HPDE6-E6E7 (cell line): ENCODE measurements around the gene FBXO5.
"Not testable (repeated sequence)": the region's sequence is repeated elsewhere in the genome, so short reads cannot be mapped to it uniquely, and the experiment has no call there.

Source experiments
- DNase-seq: peaks from one replicate; pipeline ENCODE4 v3.0.0; 2011; ENCODE audit warnings: missing footprints; ENCODE audit errors: extremely low spot score

The FBXO5 gene, protein sequence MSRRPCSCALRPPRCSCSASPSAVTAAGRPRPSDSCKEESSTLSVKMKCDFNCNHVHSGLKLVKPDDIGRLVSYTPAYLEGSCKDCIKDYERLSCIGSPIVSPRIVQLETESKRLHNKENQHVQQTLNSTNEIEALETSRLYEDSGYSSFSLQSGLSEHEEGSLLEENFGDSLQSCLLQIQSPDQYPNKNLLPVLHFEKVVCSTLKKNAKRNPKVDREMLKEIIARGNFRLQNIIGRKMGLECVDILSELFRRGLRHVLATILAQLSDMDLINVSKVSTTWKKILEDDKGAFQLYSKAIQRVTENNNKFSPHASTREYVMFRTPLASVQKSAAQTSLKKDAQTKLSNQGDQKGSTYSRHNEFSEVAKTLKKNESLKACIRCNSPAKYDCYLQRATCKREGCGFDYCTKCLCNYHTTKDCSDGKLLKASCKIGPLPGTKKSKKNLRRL

DNA sequence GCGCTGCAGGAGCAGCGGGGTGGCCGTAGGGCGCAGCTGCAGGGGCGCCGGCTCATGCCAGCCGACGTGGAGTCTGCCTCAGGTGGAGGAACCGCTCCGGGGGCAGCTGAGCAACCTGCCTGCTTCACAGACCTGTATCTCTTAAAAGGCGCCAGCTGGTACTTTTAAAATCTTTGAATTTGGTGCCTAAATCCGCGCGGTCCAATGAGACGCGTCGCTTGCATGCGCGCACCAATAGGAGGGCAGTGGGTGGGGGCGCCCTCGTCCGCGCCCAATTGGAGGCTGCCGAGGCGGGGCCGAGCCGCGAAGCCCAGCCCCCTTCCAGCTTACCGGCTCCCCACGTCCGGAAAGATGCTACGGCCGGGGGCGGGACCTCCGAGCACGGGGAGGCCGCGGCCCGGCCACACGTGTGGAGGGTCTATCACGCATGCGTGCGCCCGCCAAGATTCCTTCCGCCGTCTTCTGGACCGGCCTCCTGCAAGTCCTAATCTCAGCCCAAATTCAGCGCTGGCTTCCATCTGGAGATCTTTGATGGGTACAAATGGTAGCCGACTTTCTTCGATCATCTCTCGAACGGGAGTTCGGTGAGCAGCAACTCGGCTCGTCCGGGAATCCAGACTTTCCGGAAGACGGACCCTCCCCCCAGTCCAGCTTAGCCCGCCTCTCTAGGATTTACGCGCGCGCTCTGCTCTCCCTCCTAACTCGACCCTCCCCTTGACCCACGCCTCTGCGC lies at the start of gene FBXO5:
Gene FBXO5, minus strand, starts transcription at position 138 of the 733 bp plus-strand sequence. Its CDS starts 82 bp downstream, at position 56.
- DNase-seq = peak; percentile 79

DNA sequence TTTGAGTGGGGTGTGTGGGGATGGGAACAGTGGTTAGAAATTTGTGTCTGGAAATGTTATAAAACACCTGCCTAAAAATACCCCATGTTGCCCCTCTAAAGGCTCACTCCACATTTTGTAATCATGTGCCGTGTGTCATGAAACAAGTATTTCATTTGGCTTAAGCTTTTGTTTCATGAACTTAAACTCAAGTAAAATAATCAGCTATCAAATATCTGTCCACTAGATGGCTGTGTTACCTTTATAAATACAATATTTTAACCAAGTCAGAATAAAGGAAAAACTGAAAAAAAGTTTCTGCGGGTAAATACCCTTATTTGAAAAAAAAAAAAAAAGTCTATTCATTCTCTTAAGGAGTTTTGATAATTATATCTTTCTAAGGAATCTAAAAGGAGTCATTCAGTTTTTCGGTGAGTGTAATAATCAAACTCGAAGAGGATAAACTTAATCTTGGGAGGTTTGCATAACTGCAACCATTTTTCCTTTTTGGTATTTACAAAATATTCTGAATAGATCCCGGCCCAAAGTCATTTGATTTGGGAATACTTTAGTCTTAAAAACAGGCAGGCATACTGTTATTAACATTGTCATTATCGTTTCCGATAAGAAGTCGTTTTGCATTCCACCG lies 49.5 kb upstream of the FBXO5 start:
- DNase-seq = no peak

DNA sequence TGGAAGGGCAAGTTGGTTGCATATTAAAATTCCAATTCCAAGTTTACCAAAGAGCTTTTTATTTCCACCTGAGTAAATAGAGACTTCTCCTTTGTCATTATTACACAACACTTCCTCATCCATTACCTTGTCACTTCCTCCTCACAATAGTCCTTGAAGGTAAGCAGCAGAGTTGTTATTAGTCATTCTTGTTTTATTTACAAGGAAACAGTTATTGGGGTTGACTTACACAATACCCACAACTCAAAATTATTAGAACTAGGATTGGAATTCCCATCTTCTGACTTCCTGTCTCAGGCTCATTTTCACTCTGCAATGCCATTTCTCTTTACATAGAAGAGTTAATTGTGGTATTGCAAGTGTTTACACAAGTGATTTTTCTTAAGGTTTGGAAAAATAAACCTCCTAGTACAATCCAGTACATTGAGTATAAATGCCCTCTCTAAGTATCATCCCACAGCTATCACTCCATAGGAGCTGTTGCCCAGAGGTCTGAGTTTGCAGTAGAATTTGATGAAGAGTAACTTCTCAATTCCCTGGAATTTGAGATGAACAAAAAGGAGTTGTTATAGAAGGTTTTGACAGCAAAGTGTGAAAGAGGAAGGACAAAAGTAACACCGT lies 48.6 kb upstream of the FBXO5 start:
- DNase-seq = peak; percentile 72

DNA sequence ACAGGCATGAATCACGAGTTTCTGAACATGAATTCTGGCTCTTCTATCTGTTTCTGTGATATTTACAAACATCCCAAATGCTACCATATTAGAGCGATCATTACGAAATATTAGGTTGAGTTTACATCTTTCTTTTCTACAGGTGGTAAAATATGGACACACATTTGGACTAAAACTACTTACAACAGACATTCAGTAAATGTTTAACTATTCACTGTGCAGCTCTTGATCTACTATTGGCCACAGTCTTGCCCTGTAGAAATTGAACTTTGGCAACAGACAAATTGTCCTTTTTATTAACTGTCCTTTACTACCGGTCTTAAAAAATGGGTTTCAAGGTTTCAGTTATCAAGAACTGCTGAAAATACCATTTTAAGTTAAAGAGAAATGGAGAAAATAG lies 46.1 kb upstream of the FBXO5 start:
- DNase-seq = no peak

DNA sequence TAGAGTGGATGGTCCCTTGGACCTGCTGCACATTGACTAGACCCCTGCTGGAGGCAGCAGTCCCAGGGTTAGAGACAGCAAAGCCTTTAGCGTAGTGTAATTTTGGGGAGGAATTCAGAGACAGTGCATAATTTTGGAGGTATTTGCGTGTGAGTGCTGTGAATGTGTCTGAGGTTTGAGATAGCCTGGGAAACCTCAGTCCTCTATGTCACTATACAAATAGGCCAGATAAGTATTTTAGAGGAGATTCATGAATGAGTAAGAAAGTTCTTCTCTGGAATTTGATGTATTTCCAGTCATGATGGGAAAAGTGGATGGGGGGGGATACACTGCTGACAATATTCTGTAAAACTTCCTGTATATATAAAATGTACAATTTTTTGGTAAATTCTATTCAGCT lies 45.4 kb upstream of the FBXO5 start:
- DNase-seq = no peak

DNA sequence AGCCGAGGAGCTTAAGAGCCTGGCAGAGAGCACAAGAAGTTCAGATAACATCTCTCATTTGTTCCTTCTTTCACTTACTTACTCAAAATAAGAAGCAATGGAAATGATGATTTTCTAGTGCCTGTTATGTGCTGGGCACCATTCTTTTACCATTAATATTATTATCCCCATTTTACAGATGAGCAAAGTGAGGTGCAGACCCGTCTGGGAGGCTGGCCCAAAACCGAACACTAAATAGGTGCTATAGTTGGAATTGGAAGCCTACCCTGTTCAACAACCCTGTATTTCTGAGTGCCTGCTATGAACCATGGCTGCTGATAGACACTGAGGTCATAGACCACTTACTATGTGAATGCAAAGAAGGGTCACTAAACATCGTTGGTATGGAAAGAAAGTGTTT lies 44.6 kb upstream of the FBXO5 start:
- DNase-seq = no peak

DNA sequence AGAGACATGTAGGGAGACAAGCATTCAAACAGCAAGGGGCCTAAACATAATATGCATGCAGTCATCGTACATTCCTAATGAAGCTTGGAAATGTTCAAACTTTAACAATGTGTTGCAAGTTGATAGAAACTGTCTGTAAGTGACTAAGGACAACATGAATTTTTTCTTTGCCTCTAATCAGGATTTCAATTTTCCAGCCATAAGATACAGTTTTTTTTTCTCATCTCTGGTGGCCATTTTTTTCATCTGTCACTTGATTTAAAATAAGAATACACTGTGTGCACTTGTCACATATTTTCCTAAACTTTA lies 41.8 kb upstream of the FBXO5 start:
- DNase-seq = no peak

DNA sequence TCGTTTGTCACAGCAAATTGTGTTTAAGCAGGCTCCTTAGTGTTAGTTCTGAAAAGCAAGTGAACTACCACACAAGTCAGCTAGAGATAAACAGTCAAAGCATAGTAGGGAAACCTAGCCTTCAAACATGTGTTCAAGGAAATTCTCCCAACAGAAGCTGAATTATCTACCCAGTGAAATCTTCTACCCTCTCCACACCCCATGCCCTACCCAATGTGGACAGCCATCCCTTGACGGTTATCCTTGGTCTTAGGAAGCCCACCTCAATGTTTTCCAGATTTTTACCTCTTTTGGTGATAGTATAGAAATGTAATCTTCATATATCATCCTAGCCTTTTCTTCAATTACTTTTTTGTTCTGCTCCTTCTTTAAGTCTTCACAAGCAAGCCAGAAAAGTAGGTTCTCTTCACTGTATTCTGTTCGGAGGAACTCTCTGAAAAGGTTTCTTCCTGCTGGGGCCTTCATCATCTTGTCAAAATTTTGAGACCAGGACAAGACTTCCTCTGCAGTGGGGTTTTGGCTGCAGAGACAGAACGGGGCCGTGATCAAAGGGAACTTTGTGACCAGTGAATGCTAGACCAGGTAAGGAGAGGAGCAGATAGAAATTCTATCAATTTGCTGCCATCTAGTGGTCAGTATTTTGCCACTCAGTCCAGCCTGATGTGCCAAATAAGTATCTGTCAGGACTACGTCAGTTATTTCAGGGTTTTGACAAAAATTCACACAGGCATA lies 41.3 kb upstream of the FBXO5 start:
- peak; percentile 49 for DNase-seq

DNA sequence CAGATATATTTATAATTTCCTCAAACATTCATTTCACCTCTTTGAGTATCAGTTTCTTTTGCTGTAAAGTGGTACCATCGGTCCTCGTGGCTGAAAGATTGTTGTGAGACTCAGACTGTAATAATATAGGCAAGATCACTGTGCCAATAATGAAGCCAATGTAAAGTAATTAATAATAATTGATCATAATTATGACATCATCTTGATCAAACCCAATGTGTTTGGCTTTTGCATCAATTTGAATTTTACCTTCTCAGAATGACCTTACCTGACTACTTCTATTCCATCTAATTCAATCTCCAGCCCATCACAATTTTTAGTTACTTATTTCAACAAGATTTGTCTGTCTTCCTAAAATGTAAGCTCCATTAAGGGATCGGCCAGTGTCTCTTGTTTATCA lies 35.5 kb upstream of the FBXO5 start:
- DNase-seq = no peak

DNA sequence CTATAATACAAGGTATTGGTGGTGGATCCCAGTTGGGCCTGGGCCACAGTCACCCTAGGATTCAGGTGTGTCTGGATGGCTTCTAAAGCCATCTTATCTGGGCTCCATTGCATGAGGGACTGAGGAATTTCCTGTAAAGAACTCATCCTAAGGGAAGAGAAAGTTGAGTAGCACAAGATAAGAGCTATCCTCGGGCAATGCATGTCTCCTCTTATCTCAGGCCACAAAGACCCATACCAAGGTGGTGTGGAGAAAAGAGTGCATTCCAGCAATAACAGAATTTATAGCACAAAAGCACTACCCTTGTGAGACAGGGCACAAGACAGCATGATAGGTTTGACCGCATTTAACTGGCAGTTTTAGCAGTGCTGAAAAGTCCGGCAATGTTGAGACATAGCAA lies 34.0 kb upstream of the FBXO5 start:
- DNase-seq = no peak

DNA sequence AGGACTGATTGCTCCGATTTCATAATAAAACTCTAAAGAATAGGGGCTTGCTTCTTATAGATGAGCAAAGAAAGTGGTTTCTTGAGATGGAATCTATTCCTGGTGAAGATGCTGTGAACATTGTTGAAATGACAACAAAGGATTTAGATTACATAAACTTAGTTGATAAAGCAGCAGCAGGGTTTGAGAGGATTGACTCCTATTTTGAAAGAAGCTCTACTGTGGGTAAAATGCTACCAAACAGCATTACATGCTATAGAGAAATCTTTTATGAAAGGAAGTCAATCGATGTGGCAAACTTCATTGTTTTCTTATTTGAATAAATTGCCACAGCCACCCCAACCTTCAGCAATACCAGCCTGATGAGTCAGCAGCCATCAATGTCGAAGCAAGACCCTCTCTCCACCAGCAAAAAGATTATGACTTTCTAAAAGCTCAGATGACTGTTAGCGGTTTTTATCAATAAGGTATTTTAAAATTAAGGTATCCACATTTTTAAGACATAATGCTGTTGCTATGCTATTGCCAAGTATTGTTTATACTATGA lies 32.3 kb upstream of the FBXO5 start:
- DNase-seq = no peak

DNA sequence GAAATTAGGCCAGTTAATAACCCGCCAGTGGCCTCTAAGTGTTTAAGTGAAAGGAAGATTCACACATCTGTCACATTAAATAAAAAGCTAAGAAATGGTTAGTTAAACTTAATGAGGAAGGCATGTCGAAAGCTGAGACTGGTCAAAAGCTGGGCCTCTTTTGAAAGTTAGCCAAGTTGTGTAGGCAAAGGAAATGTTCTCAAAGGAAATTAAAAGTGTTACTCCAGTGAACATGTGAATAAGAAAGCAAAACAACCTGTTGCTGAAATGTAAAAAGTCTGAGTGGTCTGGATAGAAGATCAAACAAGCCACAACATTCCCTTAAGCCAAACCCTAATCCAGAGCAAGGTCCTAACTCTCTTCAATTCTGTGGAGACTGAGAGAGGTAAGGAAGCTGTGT lies 30.6 kb upstream of the FBXO5 start:
- no peak for DNase-seq

DNA sequence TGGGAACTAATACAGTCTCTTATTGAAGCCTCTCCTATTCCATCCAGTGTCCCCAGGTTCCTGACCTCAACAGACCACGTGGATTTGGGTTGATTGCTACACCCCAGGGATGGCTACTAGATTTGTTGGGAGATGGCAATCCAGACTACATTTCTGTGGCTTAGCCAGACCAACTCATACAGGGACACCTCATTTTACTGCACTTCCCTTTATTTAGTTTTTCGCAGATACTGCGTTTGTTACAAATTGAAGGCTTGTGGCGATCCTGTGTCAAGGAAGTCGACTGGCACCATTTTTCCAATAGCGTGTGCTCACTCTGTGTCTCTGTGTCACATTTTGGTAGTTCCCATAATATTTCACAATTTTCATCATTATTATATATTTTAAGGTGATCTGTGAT lies 30.0 kb upstream of the FBXO5 start:
- no peak for DNase-seq

DNA sequence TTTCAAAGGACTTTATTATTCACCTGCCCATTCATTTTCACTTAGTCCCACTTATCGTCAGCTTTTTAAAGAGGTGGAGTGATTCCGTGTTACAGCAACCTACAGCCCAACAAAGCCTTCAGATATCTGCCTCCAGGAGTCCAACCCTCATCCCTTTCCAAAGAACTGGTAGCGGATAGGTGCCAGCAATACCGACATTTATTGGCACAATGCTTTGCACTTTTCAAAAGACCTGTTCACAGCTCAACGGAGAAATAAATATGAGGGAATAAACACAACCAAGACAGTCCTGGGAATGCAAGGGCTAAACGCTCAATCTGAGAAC lies 20.5 kb upstream of the FBXO5 start:
- DNase-seq = no peak

DNA sequence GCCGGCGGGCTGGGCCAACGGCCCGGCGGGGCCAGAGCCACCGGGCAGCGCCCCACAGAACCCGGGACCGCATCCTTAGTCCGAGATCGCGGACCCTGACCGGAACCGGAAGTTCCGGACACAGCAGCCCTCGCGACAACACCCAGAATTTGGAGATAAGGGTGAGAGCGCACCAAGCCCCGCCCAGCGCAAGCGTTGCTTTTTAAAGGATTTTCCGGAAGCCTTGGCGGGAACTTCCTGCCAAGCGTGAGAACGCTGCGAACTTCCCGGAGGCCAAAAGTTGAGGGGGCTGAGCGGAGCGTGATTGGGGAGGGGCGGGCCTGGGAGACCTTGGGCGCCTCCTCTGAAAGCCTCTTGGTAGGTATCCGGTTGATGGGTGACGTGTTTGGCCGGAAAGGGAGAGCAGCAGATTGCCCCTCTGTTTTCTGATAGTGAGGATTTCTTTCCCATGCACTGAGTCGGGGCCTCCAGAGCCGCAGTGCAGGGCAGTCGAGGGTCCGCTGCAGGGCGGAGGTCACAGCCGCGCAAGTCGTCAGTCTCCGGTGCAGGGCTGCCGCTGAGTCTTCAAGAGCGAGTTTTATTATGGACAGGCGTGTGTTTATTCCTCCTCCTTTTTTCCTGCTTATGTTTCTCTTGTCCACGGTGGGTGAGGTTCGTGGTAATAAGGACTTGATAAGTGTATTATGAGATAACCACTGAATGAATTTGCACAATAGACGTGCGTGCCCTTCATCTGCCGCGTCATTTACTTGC lies 19.9 kb upstream of the FBXO5 start, which contains the start of gene MTRF1L:
Gene MTRF1L, minus strand, starts transcription at position 97 of the 753 bp plus-strand sequence. Its CDS starts 24 bp downstream, at position 73.
- DNase-seq = peak; percentile 83

DNA sequence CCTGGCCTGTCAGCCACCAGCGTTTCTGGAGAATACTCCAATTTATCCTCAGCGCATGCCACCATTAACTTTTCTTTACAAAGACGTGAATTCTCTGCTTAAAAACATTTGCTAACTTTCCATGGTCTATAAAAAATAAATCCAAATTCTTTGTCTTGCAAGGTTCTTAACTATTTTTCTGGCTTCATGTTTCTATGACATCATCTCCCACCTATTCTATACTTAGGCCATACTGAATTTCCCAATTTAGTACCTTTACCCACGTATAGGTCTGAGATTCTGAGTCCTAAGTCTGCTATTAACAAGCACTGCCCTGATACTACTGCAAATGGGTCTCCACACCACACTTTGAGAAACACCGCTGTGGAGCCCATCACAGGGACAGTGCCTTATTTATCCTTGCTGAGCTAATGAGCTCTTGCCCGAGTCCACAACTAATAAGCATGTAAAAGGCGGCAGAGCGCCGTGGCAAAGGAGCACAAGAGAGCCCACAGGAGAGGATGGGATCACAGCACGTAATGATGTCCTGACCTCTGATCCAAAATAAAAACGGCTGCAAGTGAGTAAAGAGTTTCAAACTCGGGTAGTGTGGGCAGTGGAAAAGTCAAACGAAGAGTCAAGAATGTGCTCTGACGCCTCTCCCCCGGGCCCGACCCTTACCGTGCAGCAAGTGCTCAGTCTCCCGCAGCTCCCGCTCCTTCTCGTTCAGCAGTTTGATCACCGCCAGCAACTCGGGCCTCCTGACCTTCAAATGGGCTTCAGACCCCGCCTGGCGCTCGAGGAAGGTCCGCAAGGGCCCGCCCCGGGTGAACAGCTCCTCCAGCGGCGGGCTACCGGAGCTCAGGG lies 19.1 kb upstream of the FBXO5 start:
- DNase-seq = no peak

DNA sequence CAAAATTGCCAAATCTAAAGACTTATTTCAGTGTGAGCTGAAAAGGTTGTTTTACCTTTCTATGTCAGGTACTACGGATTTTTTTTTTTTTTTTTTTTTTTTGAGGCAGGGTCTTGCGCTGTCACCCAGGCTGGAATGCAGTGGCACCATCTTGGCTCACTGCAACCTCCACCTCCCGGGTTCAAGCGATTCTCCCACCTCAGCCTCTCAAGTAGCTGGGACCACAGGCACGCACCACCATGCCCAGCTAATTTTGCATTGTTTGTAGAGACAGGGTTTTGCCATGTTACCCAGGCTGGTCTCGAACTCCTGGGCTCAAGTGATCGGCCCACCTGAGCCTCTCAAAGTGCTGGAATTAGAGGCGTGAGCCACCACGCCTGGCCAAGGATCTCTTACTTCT lies 17.9 kb upstream of the FBXO5 start:
- DNase-seq = not testable (repeated sequence)

DNA sequence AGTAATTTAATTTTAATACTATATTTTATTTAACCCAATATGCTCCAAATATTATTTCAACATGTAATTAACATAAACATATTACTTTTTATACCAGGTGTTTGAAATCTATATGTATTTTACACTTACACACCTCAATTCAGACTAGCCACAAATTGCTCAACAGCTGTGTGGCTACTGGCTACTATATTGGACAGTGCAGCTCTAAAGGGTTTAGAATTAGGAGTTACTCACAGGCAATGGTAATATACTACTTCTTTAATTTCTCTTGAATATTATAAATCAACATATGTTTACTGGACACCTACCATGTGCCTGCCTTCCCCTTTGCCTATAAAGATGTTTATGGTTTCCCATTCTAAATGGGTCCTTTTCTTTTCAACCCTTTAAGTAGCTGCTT lies 17.4 kb upstream of the FBXO5 start:
- DNase-seq = no peak

DNA sequence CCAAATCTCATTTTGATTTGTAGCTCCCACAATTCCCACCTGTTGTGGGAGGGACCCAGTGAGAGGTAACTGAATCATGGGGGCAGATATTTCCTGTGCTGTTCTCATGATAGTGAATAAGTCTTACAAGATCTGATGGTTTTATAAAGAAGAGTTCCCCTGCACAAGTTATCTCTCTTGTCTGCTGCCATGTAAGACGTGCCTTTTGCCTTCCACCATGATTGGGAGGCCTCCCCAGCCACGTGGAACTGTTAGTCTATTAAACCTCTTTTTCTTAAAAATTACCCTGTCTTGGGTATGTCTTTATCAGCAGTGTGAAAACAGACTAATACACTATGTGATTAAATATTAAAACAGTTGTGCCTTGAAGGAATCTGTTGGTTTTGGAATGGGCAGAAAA lies 16.7 kb upstream of the FBXO5 start:
- DNase-seq = not testable (repeated sequence)

DNA sequence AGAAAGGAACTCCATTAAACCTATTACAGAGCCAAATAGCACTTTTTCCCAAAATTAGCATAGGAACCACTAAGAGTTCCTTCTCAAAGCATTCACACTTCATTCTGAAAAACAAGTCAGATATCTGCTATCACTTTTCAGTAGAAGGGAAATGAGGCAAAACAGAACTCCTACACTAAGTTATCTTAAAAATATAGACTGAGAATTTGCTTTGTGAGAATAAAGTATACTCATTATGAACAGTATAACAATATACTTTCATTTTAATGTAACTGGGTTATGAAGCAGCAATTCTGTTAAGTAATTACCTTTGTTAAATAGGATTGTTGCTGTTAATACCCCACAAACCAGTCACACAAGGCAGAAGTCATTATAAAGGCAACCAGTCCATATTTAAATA lies 11.0 kb upstream of the FBXO5 start:
- DNase-seq = no peak
